DND-41 (cell line): ENCODE measurements around the gene PRR16.

Experiments
- EZH2 ChIP-seq: IDR thresholded peaks from 3 replicates; pipeline ENCODE4 v1.6.1; 2012; ENCODE audit warnings: borderline replicate concordance, low read depth, mild to moderate bottlenecking, moderate library complexity, low read length, inconsistent platforms; ENCODE audit not compliant: severe bottlenecking
- TF ChIP-seq, protein P1 (sequence below): IDR thresholded peaks from 2 replicates; pipeline ENCODE4 v1.5.1; 2012; ENCODE audit warnings: borderline replicate concordance, low read length, moderate library complexity, mild to moderate bottlenecking; ENCODE audit not compliant: poor library complexity, severe bottlenecking; ENCODE audit errors: extremely low read depth

DNA sequence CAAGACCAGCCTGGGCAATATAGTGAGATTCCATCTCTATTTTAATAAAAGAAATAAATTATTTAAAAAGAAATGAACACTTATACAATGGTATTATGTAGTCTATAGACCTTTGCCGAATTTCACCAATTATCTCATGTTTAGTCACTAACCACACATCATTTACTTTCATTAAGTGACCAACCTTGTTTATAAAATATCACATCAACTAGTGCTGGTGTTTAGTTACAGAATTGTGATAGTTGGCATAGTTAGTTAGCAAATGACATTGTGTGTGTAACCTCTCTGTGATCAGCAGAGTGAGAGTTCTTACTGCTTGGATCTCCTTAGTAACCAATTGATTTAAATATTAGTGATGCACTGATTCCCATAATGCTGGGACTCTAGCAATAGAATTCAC is 71.8 kb downstream of the PRR16 start:
- TF ChIP-seq, protein P1, sequence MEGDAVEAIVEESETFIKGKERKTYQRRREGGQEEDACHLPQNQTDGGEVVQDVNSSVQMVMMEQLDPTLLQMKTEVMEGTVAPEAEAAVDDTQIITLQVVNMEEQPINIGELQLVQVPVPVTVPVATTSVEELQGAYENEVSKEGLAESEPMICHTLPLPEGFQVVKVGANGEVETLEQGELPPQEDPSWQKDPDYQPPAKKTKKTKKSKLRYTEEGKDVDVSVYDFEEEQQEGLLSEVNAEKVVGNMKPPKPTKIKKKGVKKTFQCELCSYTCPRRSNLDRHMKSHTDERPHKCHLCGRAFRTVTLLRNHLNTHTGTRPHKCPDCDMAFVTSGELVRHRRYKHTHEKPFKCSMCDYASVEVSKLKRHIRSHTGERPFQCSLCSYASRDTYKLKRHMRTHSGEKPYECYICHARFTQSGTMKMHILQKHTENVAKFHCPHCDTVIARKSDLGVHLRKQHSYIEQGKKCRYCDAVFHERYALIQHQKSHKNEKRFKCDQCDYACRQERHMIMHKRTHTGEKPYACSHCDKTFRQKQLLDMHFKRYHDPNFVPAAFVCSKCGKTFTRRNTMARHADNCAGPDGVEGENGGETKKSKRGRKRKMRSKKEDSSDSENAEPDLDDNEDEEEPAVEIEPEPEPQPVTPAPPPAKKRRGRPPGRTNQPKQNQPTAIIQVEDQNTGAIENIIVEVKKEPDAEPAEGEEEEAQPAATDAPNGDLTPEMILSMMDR = no peak
- no peak for TF ChIP-seq EZH2
